HCT116 (cell line): Measurements from ENCODE around the gene MRPL1.

Experiments used
- CBX3 ChIP-seq: IDR thresholded peaks from 2 replicates; pipeline ENCODE4 v1.6.1; 2012; ENCODE audit warnings: low read depth
- ELF1 ChIP-seq: IDR thresholded peaks from 2 replicates; pipeline ENCODE4 v1.6.1; 2012; ENCODE audit warnings: low read depth, borderline replicate concordance
- EZH2 ChIP-seq: fragments of 200-600 bp; sonication (generic); IDR thresholded peaks from 2 replicates; pipeline ENCODE4 v1.6.1; 2017; ENCODE audit warnings: antibody characterized with exemption, mixed run types
- JUND ChIP-seq: IDR thresholded peaks from 2 replicates; pipeline ENCODE4 v1.6.1; 2012
- POLR2A ChIP-seq: IDR thresholded peaks from 2 replicates; pipeline ENCODE4 v1.7.0; 2011; ENCODE audit warnings: borderline replicate concordance; ENCODE audit not compliant: insufficient read depth, insufficient read length; ENCODE audit errors: extremely low read depth
- POLR2AphosphoS5 ChIP-seq: IDR thresholded peaks from 2 replicates; pipeline ENCODE4 v1.6.1; 2011; ENCODE audit warnings: mild to moderate bottlenecking, low read depth, low read length, moderate library complexity
- SIN3A ChIP-seq: IDR thresholded peaks from 2 replicates; pipeline ENCODE4 v1.6.1; 2012; ENCODE audit warnings: low read depth
- TCF7L2 ChIP-seq: IDR thresholded peaks from 2 replicates; pipeline ENCODE4 v1.7.0; 2011; ENCODE audit warnings: borderline replicate concordance, inconsistent platforms; ENCODE audit not compliant: insufficient read depth, insufficient read length; ENCODE audit errors: extremely low read depth
- ZFX ChIP-seq: fragments of 450-650 bp; IDR thresholded peaks from 2 replicates; pipeline ENCODE4 v1.6.1; 2017
- TF ChIP-seq, protein P1 (sequence below), 3 experiments: fragments of 200-600 bp in 1 of 3; sonication (generic) in 1 of 3; IDR thresholded peaks in 2 of 3; conservative IDR thresholded peaks in 1 of 3; 2 replicates each; pipeline ENCODE4 v1.5.1; 2012 to 2017; ENCODE audit warnings: low read depth in 2 of 3, low read length in 2 of 3, antibody characterized with exemption in 1 of 3, borderline replicate concordance in 1 of 3, control low read depth in 1 of 3, mild to moderate bottlenecking in 1 of 3, mixed read lengths in 1 of 3, mixed run types in 1 of 3, moderate library complexity in 1 of 3; ENCODE audit not compliant: insufficient read depth in 1 of 3
- TF ChIP-seq, protein P2 (sequence below): IDR thresholded peaks from 2 replicates; pipeline ENCODE4 v1.6.1; 2012
- TF ChIP-seq, protein P3 (sequence below): IDR thresholded peaks from 2 replicates; pipeline ENCODE4 v1.6.1; 2012; ENCODE audit warnings: low read depth
- TF ChIP-seq, protein P4 (sequence below): IDR thresholded peaks from 2 replicates; pipeline ENCODE4 v1.6.1; 2012

DNA sequence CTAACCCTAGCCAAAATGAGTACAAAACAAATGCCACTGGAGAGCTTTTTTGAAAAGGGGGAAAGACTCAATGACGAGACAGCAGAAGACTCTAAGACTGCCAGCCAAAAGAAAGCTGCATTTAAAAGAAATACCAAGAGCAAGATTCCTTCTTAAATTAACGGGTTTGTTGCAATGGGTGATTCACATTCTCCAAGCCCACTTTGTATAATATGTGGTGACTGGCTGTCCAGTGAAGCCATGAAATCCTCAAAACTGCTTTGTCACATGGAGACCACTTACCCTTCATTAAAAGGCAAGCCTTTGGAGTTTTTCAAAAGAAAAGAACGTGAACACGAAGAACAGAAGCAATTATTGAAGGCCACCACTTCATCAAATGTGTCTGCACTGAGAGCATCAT, 68.2 kb downstream of the MRPL1 start:
- TF ChIP-seq, protein P1, sequence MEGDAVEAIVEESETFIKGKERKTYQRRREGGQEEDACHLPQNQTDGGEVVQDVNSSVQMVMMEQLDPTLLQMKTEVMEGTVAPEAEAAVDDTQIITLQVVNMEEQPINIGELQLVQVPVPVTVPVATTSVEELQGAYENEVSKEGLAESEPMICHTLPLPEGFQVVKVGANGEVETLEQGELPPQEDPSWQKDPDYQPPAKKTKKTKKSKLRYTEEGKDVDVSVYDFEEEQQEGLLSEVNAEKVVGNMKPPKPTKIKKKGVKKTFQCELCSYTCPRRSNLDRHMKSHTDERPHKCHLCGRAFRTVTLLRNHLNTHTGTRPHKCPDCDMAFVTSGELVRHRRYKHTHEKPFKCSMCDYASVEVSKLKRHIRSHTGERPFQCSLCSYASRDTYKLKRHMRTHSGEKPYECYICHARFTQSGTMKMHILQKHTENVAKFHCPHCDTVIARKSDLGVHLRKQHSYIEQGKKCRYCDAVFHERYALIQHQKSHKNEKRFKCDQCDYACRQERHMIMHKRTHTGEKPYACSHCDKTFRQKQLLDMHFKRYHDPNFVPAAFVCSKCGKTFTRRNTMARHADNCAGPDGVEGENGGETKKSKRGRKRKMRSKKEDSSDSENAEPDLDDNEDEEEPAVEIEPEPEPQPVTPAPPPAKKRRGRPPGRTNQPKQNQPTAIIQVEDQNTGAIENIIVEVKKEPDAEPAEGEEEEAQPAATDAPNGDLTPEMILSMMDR (IDR thresholded peaks at IDR 0.05 in 2 of 3, conservative IDR thresholded peaks at IDR 0.05 in 1 of 3; ENCODE audit: borderline replicate concordance in 1 of 3, insufficient read depth in 1 of 3, low read depth in 2 of 3, low read length in 2 of 3) = no peak
- TF ChIP-seq ZFX = no peak
- no peak for TF ChIP-seq CBX3
- TF ChIP-seq, protein P2, sequence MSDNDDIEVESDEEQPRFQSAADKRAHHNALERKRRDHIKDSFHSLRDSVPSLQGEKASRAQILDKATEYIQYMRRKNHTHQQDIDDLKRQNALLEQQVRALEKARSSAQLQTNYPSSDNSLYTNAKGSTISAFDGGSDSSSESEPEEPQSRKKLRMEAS = no peak
- TF ChIP-seq POLR2A = no peak
- TF ChIP-seq JUND = no peak
- no peak for TF ChIP-seq EZH2
- TF ChIP-seq, protein P3, sequence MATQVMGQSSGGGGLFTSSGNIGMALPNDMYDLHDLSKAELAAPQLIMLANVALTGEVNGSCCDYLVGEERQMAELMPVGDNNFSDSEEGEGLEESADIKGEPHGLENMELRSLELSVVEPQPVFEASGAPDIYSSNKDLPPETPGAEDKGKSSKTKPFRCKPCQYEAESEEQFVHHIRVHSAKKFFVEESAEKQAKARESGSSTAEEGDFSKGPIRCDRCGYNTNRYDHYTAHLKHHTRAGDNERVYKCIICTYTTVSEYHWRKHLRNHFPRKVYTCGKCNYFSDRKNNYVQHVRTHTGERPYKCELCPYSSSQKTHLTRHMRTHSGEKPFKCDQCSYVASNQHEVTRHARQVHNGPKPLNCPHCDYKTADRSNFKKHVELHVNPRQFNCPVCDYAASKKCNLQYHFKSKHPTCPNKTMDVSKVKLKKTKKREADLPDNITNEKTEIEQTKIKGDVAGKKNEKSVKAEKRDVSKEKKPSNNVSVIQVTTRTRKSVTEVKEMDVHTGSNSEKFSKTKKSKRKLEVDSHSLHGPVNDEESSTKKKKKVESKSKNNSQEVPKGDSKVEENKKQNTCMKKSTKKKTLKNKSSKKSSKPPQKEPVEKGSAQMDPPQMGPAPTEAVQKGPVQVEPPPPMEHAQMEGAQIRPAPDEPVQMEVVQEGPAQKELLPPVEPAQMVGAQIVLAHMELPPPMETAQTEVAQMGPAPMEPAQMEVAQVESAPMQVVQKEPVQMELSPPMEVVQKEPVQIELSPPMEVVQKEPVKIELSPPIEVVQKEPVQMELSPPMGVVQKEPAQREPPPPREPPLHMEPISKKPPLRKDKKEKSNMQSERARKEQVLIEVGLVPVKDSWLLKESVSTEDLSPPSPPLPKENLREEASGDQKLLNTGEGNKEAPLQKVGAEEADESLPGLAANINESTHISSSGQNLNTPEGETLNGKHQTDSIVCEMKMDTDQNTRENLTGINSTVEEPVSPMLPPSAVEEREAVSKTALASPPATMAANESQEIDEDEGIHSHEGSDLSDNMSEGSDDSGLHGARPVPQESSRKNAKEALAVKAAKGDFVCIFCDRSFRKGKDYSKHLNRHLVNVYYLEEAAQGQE = no peak
- TF ChIP-seq SIN3A = no peak
- TF ChIP-seq TCF7L2 = no peak
- no peak for TF ChIP-seq ELF1
- TF ChIP-seq POLR2AphosphoS5 = no peak
- TF ChIP-seq, protein P4, sequence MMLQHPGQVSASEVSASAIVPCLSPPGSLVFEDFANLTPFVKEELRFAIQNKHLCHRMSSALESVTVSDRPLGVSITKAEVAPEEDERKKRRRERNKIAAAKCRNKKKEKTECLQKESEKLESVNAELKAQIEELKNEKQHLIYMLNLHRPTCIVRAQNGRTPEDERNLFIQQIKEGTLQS = no peak
